SK-N-SH treated with all-trans-retinoic acid at 6 μM for 48 hours (cell line): ENCODE results near the gene ST6GALNAC2.

ENCODE experiments used
- ARNTL ChIP-seq: fragments of 450-650 bp; formaldehyde crosslinking; IDR thresholded peaks from 2 replicates; pipeline ENCODE4 v1.5.0; 2020; ENCODE audit warnings: low read depth, mild to moderate bottlenecking, moderate library complexity, borderline replicate concordance
- CREB5 ChIP-seq: fragments of 250-450 bp; sonication (Bioruptor Pico); IDR thresholded peaks from 2 replicates; pipeline ENCODE4 v1.5.1; 2020; ENCODE audit warnings: low read depth, mild to moderate bottlenecking, moderate library complexity
- CSRNP3 ChIP-seq: fragments of 250-450 bp; sonication (Bioruptor Pico); IDR thresholded peaks from 2 replicates; pipeline ENCODE4 v1.5.1; 2021; ENCODE audit warnings: mild to moderate bottlenecking, moderate library complexity
- PATZ1 ChIP-seq: fragments of 250-450 bp; sonication (Bioruptor Pico); IDR thresholded peaks from 2 replicates; pipeline ENCODE4 v1.8.0; 2020; ENCODE audit warnings: mild to moderate bottlenecking, moderate library complexity, borderline replicate concordance
- RARB ChIP-seq: fragments of 250-450 bp; sonication (Bioruptor Pico); IDR thresholded peaks from 2 replicates; pipeline ENCODE4 v1.8.0; 2021; ENCODE audit warnings: mild to moderate bottlenecking, moderate library complexity
- TSHZ2 ChIP-seq: fragments of 250-450 bp; sonication (Bioruptor Pico); IDR thresholded peaks from 2 replicates; pipeline ENCODE4 v1.5.0; 2020; ENCODE audit warnings: mild to moderate bottlenecking, moderate library complexity
- ZC3H10 ChIP-seq: fragments of 250-450 bp; sonication (Bioruptor Pico); IDR thresholded peaks from 2 replicates; pipeline ENCODE4 v1.5.1; 2021; ENCODE audit warnings: mild to moderate bottlenecking, moderate library complexity
- ZFP3 ChIP-seq: fragments of 250-450 bp; sonication (Bioruptor Pico); IDR thresholded peaks from 2 replicates; pipeline ENCODE4 v1.5.0; 2020; ENCODE audit warnings: mild to moderate bottlenecking, moderate library complexity
- ZFP30 ChIP-seq: fragments of 450-650 bp; formaldehyde crosslinking; IDR thresholded peaks from 2 replicates; pipeline ENCODE4 v1.5.0; 2022; ENCODE audit warnings: mild to moderate bottlenecking, moderate library complexity
- ZNF70 ChIP-seq: fragments of 450-650 bp; formaldehyde crosslinking; IDR thresholded peaks from 2 replicates; pipeline ENCODE4 v1.5.0; 2020; ENCODE audit warnings: mild to moderate bottlenecking, moderate library complexity

- TF ChIP-seq CSRNP3 (CRISPR knock-in tag) (no peak), ZFP30 (CRISPR knock-in tag) (no peak), RARB (no peak), CREB5 (CRISPR knock-in tag) (no peak), ZFP3 (CRISPR knock-in tag) (no peak), PATZ1 (CRISPR knock-in tag) (no peak), TSHZ2 (CRISPR knock-in tag) (no peak), ZC3H10 (CRISPR knock-in tag) (no peak), ARNTL (CRISPR knock-in tag) (no peak), ZNF70 (CRISPR knock-in tag) (no peak)
These were observed 2.5 kb upstream of the ST6GALNAC2 start for GRCh38 chr17:76588182-76588581.
